Activated CD8-positive, alpha-beta T cell treated with anti-CD3 and anti-CD28 coated beads for 36 hours (primary cell): ENCODE results near the gene RAI1. TPM values are rescaled to one million over a fixed set of nuclear protein-coding genes. Genes with fewer than 3 reads are reported as not detected.

ENCODE experiments used
- ATAC-seq: fragments of 200-7000 bp; cut with Tn5 transposase; one replicate; pipeline ENCODE4 v1.10.0; 2021; ENCODE audit warnings: mild to moderate bottlenecking, moderate library complexity
- CTCF ChIA-PET: fragments of 350-600 bp; sonication (Branson Sonifier 250); formaldehyde crosslinking; loops from one replicate; lab custom pipeline; 2021; ENCODE audit warnings: antibody characterized with exemption; lab: Charles Lee
- POLR2A ChIA-PET: fragments of 350-600 bp; sonication (Branson Sonifier 250); formaldehyde crosslinking; loops from one replicate; lab custom pipeline; 2021; ENCODE audit warnings: antibody characterized with exemption; lab: Charles Lee
- DNase-seq: peaks from one replicate; pipeline ENCODE4 v3.0.0-alpha.2; 2020
- H3K27ac Mint-ChIP-seq: one replicate; pipeline ENCODE4 v1.8.0; 2021; ENCODE audit warnings: mild to moderate bottlenecking, mixed read lengths
- H3K27me3 Mint-ChIP-seq: one replicate; pipeline ENCODE4 v1.8.0; 2021; ENCODE audit warnings: mixed read lengths
- H3K36me3 Mint-ChIP-seq: one replicate; pipeline ENCODE4 v1.8.0; 2021; ENCODE audit warnings: low read depth, mixed read lengths
- H3K4me1 Mint-ChIP-seq: one replicate; pipeline ENCODE4 v1.8.0; 2021; ENCODE audit warnings: low read depth, mixed read lengths
- H3K4me3 Mint-ChIP-seq: one replicate; pipeline ENCODE4 v1.8.0; 2021; ENCODE audit warnings: mild to moderate bottlenecking, moderate library complexity, mixed read lengths
- H3K9me3 Mint-ChIP-seq: one replicate; pipeline ENCODE4 v1.8.0; 2021; ENCODE audit warnings: mixed read lengths
- intact Hi-C: fragments of 100-400 bp; cut with micrococcal nuclease; formaldehyde crosslinking; loops from one replicate; pipeline ENCODE4 v1.10.0; 2022
- total RNA-seq, 2 experiments: library from RNA; stranded (reverse); gene quantifications; one replicate each; pipeline ENCODE4 v1.2.3, GENCODE V29; 2021
- TF ChIP-seq, protein P1 (sequence below): fragments of 200-600 bp; IDR thresholded peaks from one replicate; pipeline ENCODE4 v1.8.0; 2022; ENCODE audit warnings: antibody characterized with exemption, mild to moderate bottlenecking

RAI1 gene
- total RNA-seq, 2 experiments from 2014 or later = 18.1 to 20.3 TPM

DNA sequence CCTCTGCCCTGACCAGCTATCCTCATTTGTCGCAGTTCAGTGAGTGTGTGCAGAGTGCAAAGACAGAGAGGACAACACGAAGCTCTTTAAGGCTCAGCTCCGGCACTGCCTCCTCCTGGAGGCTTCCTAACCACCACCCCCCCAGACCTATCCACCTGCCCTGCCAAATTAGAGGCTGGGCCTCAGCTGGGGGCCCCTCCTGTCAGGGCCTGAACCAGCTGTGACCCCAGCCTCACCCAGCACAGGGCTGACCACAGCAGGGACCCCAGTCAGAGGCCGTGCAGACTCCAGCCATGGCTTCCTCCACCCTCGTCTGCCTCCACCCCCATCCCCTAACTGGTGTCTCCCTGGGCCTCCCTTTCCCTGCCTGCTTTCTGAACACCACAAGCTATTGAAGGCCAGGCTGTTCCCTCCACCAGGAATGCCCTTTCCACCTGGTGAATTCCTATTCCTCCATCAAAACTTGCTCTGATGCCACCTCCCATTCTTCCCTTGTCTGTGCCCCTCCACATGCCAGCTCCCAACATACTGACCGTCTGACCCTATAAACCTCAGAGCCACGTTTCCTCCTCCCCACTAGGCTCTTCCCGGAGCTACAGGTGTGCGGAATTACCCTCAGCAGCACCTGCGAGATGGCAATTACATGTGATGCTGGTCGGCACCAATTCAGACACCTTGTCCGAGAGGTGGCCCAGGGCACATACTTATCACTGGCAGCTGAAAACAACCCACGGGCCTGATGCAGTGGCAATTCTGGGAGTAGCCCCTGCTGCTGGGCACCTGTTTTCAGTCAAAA, 146.8 kb downstream of the RAI1 start:
- Mint-ChIP-seq H3K4me1 (peaks cover 80% of the 10 kb centered on the region), H3K36me3 (peaks cover 46% of the 10 kb centered on the region), H3K27ac (peak overlapping the region; percentile 75), H3K9me3 (no peaks in the 10 kb centered on the region), H3K4me3 (no peak overlapping the region), H3K27me3 (no peaks in the 10 kb centered on the region)
- POLR2A ChIA-PET = interaction anchor here (0.7 to 22.2 kb wide), 6 partner anchors 5 to 145 kb away, joined by 3 to 617 read pairs (median 140); partner anchors contain the start of gene SREBF1
- TF ChIP-seq, protein P1, sequence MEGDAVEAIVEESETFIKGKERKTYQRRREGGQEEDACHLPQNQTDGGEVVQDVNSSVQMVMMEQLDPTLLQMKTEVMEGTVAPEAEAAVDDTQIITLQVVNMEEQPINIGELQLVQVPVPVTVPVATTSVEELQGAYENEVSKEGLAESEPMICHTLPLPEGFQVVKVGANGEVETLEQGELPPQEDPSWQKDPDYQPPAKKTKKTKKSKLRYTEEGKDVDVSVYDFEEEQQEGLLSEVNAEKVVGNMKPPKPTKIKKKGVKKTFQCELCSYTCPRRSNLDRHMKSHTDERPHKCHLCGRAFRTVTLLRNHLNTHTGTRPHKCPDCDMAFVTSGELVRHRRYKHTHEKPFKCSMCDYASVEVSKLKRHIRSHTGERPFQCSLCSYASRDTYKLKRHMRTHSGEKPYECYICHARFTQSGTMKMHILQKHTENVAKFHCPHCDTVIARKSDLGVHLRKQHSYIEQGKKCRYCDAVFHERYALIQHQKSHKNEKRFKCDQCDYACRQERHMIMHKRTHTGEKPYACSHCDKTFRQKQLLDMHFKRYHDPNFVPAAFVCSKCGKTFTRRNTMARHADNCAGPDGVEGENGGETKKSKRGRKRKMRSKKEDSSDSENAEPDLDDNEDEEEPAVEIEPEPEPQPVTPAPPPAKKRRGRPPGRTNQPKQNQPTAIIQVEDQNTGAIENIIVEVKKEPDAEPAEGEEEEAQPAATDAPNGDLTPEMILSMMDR = no peak
- no peak for DNase-seq
- ATAC-seq = no peak
- CTCF ChIA-PET = interaction anchor here (0.9 to 4.0 kb wide), 4 partner anchors 16 to 91 kb away, joined by 3 to 15 read pairs (median 4); no protein-coding TSS in a partner anchor
- intact Hi-C loops = no loop called here

DNA sequence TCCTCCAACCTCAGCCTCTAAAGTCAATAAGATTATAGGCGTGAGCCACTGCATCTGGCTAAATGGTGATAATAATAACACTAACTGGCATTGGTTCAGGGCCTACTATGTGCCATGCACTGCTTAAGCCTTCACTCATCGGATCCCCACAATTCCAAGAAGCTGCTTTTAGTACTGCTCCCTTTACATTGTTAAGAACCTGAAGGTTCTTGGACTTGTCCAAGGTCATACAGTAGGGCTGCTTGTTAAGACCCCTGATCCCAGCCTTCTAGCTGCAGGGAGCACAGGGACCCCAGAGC, 149.0 kb downstream of the RAI1 start:
- Mint-ChIP-seq H3K27me3 (no peaks in the 10 kb centered on the region), H3K9me3 (no peaks in the 10 kb centered on the region), H3K36me3 (peaks cover 63% of the 10 kb centered on the region), H3K27ac (no peak overlapping the region), H3K4me1 (peaks cover 81% of the 10 kb centered on the region), H3K4me3 (no peak overlapping the region)
- DNase-seq (no peak), ATAC-seq (no peak)
- ChIA-PET POLR2A (interaction anchor here (1.1 to 22.2 kb wide), 3 partner anchors 7 to 88 kb away, joined by 3 to 617 read pairs (median 272); no protein-coding TSS in a partner anchor), CTCF (interaction anchor here (1.4 kb wide), 1 partner anchor 10 kb away, joined by 5 read pairs; no protein-coding TSS in a partner anchor)
- TF ChIP-seq, protein P1 = no peak
- intact Hi-C loops = no loop called here

DNA sequence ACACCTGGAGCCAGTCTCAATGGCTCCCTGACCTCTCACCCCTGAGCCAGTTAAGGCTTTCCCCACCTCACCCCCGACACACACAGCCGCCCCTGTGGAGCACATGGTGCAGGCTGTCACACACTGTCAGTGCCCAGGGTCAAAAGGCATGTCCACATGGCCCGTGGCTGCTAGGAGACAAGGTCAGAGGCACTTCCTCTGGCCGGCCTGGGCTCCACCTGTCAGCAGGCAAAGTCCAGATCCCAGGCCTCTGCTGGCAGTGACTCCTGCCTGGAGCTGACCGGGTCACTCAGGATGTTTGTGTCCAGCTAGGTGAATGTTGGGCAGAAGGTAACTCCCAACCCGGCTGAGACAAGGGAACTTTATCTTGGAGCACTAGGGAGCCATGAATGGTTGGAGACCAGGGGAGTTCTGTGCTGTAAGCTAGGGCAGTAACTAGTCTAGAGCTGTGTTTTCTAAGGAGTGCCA, 149.5 kb downstream of the RAI1 start:
- ATAC-seq = no peak
- ChIA-PET CTCF (interaction anchor here (1.4 to 1.5 kb wide), 2 partner anchors 11 to 19 kb away, joined by 5 read pairs; no protein-coding TSS in a partner anchor), POLR2A (interaction anchor here (1.1 to 22.2 kb wide), 3 partner anchors 8 to 87 kb away, joined by 3 to 617 read pairs (median 272); no protein-coding TSS in a partner anchor)
- Mint-ChIP-seq H3K27ac (no peak overlapping the region), H3K4me1 (peaks cover 81% of the 10 kb centered on the region), H3K9me3 (no peaks in the 10 kb centered on the region), H3K4me3 (no peak overlapping the region), H3K27me3 (no peaks in the 10 kb centered on the region), H3K36me3 (peaks cover 68% of the 10 kb centered on the region)
- TF ChIP-seq, protein P1 = no peak
- intact Hi-C loops = no loop called here
- DNase-seq = no peak

DNA sequence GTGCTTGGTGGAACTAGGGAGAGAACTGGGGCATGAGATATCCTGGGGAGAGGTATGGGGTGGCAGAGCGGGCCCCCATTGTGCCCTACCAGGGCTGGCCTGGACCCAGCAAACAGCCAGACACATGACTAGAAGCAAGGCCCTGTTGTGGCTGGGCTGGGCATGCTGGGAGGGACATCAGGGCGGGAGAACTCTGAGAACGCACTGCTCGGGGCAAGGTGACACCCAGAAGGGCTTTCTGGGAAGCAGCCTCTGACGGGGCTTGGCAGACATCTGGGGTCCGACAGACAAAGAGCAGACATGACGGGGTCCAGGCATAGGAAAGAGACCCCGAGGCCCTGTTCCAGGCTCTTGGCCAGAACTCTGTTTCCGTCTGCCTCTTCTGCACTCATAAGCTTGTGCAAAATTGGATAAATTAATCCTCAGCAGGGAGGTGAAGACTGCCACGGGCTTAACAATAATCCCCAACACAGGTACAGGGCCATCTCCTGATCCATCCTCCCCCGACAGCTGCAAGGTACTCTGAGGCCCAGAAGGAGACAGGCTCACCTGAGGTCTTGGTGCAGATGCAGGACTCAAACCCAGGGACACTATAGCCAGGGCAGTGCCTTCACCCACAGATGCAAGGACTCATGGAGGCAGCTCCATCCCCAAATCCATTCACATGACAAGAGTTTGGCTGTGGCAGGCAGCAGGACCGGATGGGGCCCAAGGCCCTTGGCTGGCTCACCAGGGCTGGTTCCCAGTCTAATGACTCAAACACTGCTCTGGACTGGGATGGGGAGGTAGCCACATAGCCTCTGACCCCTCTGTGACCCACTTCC, 150.2 kb downstream of the RAI1 start:
- POLR2A ChIA-PET = interaction anchor here (1.1 to 22.2 kb wide), 6 partner anchors 8 to 86 kb away, joined by 3 to 617 read pairs (median 6); no protein-coding TSS in a partner anchor
- peaks cover 75% of the 10 kb centered on the region for H3K4me1 Mint-ChIP-seq

More for the DNA sequence above, 150.2 kb downstream of the RAI1 start:
- ATAC-seq (no peak), DNase-seq (no peak)
- TF ChIP-seq, protein P1 = no peak
- Mint-ChIP-seq H3K36me3 (peaks cover 66% of the 10 kb centered on the region), H3K4me3 (no peak overlapping the region), H3K9me3 (no peaks in the 10 kb centered on the region), H3K27me3 (no peaks in the 10 kb centered on the region), H3K27ac (peak overlapping the region; percentile 40)
- CTCF ChIA-PET = interaction anchor here (1.3 to 5.4 kb wide), 4 partner anchors 11 to 30 kb away, joined by 3 to 34 read pairs (median 5); no protein-coding TSS in a partner anchor
- intact Hi-C loops = no loop called here
